GM12874 (cell line): ENCODE data around the gene ACAD10.
A peak's percentile ranks its signal among the peaks of the same experiment; 100 is the strongest.

Experiments used
- CTCF ChIP-seq: IDR thresholded peaks from 2 replicates; pipeline ENCODE4 v1.5.1; 2011; ENCODE audit warnings: low read depth, mild to moderate bottlenecking, control low read depth, low read length, moderate library complexity; ENCODE audit not compliant: insufficient read depth

ACAD10 gene

DNA sequence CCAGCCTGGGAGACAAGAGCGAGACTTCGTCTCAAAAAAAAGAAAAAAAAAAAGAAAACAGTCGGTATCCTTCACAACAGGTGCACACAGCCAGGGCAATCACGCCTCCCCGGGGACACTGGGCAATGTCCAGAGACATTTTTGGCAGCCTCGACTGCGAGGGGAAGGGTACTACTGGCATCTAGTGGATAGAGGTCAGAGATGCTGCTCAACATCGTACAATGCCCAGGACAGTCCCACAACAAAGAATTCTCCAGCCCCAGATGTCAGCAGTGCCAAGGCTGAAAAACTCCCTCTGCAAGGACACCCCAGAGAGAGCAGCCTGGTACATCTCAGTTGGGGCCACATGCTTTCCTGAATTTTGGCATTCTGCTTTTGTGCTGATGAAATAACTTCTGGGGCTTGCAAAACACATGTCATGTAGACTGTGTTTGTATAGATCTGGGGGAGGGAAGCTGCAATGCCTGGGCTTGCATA lies 102.4 kb downstream of the ACAD10 start:
- TF ChIP-seq CTCF = peak; percentile 61

DNA sequence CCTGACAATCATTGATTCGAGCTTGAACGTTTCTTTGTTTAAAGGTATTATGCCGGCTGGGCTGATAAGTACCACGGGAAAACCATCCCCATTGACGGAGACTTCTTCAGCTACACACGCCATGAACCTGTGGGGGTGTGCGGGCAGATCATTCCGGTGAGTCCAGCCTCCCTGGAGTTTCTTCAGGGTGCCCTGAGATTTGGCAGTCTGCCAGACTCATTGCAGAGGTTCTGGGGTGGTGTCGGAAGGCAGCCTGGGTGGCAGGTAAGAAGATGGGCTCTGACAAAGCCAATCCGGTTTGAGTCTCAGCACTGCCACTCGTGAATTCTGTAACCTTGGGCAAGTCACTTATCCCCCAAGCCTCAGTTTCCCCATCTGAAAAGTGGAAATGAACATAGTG lies 103.9 kb downstream of the ACAD10 start:
- no peak for TF ChIP-seq CTCF

DNA sequence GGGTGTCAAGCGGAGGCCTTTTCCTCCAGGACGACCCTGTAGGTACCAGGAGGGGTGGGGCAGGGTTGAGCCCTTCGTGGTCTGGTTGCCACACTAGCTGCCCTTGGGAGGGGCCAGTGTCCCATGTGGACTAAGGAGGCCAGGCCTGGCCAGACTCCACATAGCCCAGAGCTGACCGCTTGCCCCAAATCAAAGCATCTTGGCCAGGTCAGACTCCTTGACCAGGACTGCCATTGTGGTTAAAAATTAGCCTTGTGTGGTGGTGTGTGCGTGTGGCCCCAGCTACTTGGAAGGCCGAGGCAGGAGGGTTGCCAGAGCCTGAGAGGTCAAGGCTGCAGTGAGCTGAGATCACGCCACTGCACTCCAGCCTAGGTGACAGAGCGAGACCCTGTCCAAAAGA lies 105.7 kb downstream of the ACAD10 start:
- TF ChIP-seq CTCF = no peak

DNA sequence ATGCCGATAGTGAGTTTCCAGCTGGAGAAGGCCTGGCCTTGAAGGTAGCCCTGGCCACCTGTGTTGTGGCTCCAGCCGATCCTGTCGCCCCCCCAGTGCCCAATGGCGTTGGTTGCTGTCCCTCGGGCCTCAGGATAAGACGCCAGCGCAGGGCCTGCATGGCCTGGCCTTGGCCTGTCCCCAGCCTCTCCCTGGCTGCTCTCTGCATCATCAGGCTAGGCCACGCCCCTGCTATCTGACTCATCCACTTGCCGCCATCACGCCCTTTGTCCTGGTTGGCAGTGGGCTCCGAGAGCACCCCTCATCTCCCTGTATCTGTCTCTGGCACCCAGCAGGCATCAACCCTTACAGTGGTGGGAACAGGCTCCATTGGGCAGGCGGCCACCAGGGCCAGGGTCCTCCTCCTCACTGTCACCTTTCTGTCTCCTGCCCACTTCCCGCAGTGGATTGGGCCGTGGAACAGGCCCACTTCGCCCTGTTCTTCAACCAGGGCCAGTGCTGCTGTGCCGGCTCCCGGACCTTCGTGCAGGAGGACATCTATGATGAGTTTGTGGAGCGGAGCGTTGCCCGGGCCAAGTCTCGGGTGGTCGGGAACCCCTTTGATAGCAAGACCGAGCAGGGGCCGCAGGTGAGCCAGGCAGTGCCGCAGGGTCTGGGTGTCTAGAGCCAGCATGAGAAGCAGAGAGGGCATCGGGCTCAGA lies 106.5 kb downstream of the ACAD10 start:
- TF ChIP-seq CTCF = no peak

- no peak for TF ChIP-seq CTCF
These were observed 107.0 kb downstream of the ACAD10 start for GRCh38 chr12:111792856-111793235.

- TF ChIP-seq CTCF = no peak
These were observed 112.3 kb downstream of the ACAD10 start for GRCh38 chr12:111798182-111798581.

- no peak for TF ChIP-seq CTCF
These were observed 113.9 kb downstream of the ACAD10 start for GRCh38 chr12:111799758-111800157.
